OCI-LY7 (cell line): ENCODE results near the gene RAB37. TPM values are rescaled to one million over a fixed set of nuclear protein-coding genes. Genes with fewer than 3 reads are reported as not detected.

Experiments used
- BruUV-seq: library from RNA; stranded (reverse); fragments of 400-500 nt; replicated peaks from 2 replicates; lab custom pipeline; 2021; lab: Mats Ljungman, UMichigan
- CTCF ChIA-PET: fragments of 300-600 bp; sonication (Branson Sonifier 250); formaldehyde crosslinking; loops from one replicate; lab custom pipeline; 2022; ENCODE audit warnings: antibody characterized with exemption; ENCODE audit not compliant: unreplicated experiment; lab: Charles Lee
- POLR2A ChIA-PET: fragments of 300-600 bp; sonication (Branson Sonifier 250); formaldehyde crosslinking; loops from one replicate; lab custom pipeline; 2022; ENCODE audit warnings: antibody characterized with exemption; lab: Charles Lee
- DNase-seq: peaks from one replicate; pipeline ENCODE4 v3.0.0-alpha.2; 2015; ENCODE audit warnings: low spot score
- H2AFZ ChIP-seq: fragments of 200-600 bp; sonication (generic), shearing (Covaris generic); 2 replicates; pipeline ENCODE4 v1.6.1; 2014; ENCODE audit warnings: mild to moderate bottlenecking, antibody characterized with exemption, low read length, moderate library complexity
- H3K27ac ChIP-seq: fragments of 200-600 bp; sonication (generic); 2 replicates; pipeline ENCODE4 v1.5.1; 2014; ENCODE audit warnings: mixed run types, low read depth, mild to moderate bottlenecking, moderate library complexity, low read length, inconsistent platforms; ENCODE audit not compliant: poor library complexity, severe bottlenecking
- H3K36me3 ChIP-seq: fragments of 200-600 bp; sonication (generic); 2 replicates; pipeline ENCODE4 v1.6.1; 2014; ENCODE audit warnings: mild to moderate bottlenecking, antibody characterized with exemption, low read length, moderate library complexity, mixed read lengths; ENCODE audit not compliant: insufficient read depth
- H3K4me1 ChIP-seq: fragments of 200-600 bp; sonication (generic); 2 replicates; pipeline ENCODE4 v1.5.1; 2014; ENCODE audit warnings: mild to moderate bottlenecking, low read length; ENCODE audit not compliant: insufficient read depth, poor library complexity, severe bottlenecking
- H3K4me2 ChIP-seq: fragments of 200-600 bp; sonication (generic); 2 replicates; pipeline ENCODE4 v1.6.1; 2014; ENCODE audit warnings: mild to moderate bottlenecking, low read length
- H3K4me3 ChIP-seq: fragments of 200-600 bp; sonication (generic); 2 replicates; pipeline ENCODE4 v1.5.1; 2014; ENCODE audit warnings: mild to moderate bottlenecking, low read depth, low read length; ENCODE audit not compliant: poor library complexity, severe bottlenecking
- H3K79me2 ChIP-seq: fragments of 200-600 bp; sonication (generic); 2 replicates; pipeline ENCODE4 v1.6.1; 2016; ENCODE audit warnings: low read depth, mild to moderate bottlenecking, low read length, moderate library complexity, mixed read lengths; ENCODE audit not compliant: insufficient read depth
- H3K9me2 ChIP-seq: fragments of 200-600 bp; sonication (generic); 2 replicates; pipeline ENCODE4 v1.6.1; 2016; ENCODE audit warnings: mild to moderate bottlenecking, low read length, mixed read lengths; ENCODE audit not compliant: insufficient read depth
- H3K9me3 ChIP-seq: fragments of 200-600 bp; sonication (generic); 2 replicates; pipeline ENCODE4 v1.6.1; 2014; ENCODE audit warnings: mild to moderate bottlenecking, mixed run types, low read length, mixed read lengths
- H4K20me1 ChIP-seq: fragments of 200-600 bp; sonication (generic); 2 replicates; pipeline ENCODE4 v1.6.1; 2014; ENCODE audit warnings: mild to moderate bottlenecking, antibody characterized with exemption, low read length, moderate library complexity, mixed read lengths; ENCODE audit not compliant: insufficient read depth
- EZH2phosphoT487 ChIP-seq: fragments of 200-600 bp; sonication (generic); IDR thresholded peaks from 2 replicates; pipeline ENCODE4 v1.6.1; 2018; ENCODE audit warnings: low read depth, borderline replicate concordance, mild to moderate bottlenecking, mixed run types, antibody characterized with exemption, low read length, moderate library complexity, mixed read lengths
- intact Hi-C: fragments of 100-400 bp; cut with micrococcal nuclease; formaldehyde crosslinking; loops from one replicate; pipeline ENCODE4 v1.10.0; 2022; ENCODE audit not compliant: unreplicated experiment
- total RNA-seq, 2 experiments: library from RNA; depleted of rRNA in 1 of 2; stranded (reverse); fragments of >200 nt in 1 of 2; shearing (Covaris generic) in 1 of 2; gene quantifications; 2 replicates each; pipeline ENCODE4 v1.2.3, GENCODE V29; 2014 to 2022
- TF ChIP-seq, protein P1 (sequence below): fragments of 200-600 bp; sonication (generic); conservative IDR thresholded peaks from 2 replicates; pipeline ENCODE4 v1.5.1; 2014; ENCODE audit warnings: mild to moderate bottlenecking, antibody characterized with exemption, low read length, moderate library complexity, mixed read lengths

RAB37 gene
- total RNA-seq, 2 experiments from 2014 or later = 6.3 to 12.7 TPM

DNA sequence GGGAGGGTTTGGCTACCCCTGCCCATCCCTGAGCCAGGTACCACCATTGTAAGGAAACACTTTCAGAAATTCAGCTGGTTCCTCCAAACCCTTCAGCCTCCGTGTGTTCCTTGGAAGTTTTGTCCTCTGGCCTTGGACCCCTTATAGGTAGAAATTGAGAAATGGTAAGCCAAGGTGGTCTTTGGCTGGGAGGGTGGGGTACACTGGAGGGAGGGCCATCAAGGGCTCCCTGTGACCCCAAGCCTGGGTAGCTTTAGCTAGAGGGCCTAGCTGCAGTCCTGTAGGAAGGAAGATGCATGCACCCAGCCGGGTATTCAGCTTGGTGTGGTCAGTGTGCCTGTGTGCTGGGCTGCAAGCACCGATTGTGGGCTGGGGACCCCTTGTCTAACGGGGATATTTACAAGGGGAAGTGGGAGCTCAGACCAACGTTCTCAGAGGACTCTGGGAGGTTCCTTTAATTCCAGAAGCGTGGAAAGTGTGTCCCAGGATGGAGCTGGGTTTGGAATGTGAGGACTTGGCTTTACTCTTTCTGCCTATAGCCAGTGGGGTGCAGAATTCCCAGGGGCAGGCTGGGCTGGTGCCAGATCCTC, 32.3 kb downstream of the RAB37 start:
- intact Hi-C loops = no loop called here
- POLR2A ChIA-PET = interaction anchor here (0.6 to 1.2 kb wide), 4 partner anchors 20 to 103 kb away, joined by 3 read pairs; no protein-coding TSS in a partner anchor
- DNase-seq = no peak
- Histone ChIP-seq H3K79me2 (no peaks in the 10 kb centered on the region; the same call in 1 of the 2 replicates), H3K9me2 (no peaks in the 10 kb centered on the region), H4K20me1 (no peaks in the 10 kb centered on the region), H3K36me3 (peaks cover 86% of the 10 kb centered on the region), H2AFZ (no peak overlapping the region), H3K4me1 (no peaks in the 10 kb centered on the region), H3K9me3 (no peaks in the 10 kb centered on the region), H3K27ac (no peak overlapping the region), H3K4me3 (no peak overlapping the region), H3K4me2 (no peak overlapping the region)
- CTCF ChIA-PET = no interaction called here
- TF ChIP-seq, protein P1, sequence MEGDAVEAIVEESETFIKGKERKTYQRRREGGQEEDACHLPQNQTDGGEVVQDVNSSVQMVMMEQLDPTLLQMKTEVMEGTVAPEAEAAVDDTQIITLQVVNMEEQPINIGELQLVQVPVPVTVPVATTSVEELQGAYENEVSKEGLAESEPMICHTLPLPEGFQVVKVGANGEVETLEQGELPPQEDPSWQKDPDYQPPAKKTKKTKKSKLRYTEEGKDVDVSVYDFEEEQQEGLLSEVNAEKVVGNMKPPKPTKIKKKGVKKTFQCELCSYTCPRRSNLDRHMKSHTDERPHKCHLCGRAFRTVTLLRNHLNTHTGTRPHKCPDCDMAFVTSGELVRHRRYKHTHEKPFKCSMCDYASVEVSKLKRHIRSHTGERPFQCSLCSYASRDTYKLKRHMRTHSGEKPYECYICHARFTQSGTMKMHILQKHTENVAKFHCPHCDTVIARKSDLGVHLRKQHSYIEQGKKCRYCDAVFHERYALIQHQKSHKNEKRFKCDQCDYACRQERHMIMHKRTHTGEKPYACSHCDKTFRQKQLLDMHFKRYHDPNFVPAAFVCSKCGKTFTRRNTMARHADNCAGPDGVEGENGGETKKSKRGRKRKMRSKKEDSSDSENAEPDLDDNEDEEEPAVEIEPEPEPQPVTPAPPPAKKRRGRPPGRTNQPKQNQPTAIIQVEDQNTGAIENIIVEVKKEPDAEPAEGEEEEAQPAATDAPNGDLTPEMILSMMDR = no peak
- TF ChIP-seq EZH2phosphoT487 = no peak
- no TSS peak for BruUV-seq

DNA sequence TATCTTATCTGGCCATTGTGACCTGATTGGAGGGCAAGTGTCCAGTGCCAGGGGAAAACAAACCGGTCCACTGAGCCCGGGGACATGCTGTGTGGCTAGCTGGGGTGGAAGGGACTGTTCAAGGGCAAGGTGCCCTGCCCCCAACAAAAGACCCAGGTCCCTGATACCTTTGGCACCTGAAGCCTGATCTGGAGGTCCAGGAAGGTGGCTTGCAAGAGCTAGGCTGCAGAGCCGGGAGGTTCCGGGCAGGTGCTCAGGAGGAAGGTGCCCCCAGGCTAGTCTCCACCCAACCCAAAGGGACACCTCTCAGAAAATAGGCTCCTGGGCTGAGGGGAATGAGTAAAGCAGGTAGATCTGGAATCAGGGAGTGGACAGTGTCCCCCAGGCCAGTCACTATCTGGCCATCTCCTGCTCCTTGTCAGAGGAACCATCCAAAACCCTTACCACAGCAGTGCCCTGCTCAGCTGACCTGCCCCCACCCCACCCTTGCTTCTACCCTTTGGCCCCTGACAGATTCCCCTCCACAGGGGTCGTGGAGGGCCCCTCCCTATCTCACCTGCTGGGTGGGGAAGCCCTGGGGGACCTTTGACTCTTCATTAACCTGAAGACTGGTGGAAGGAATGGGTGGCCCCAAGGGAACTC, 32.9 kb downstream of the RAB37 start:
- peaks cover 81% of the 10 kb centered on the region for H3K36me3 ChIP-seq
- BruUV-seq = no TSS peak
- DNase-seq = no peak
- intact Hi-C loops = loop anchor here (1.0 kb wide), 3 partner anchors 21 to 113 kb away; no protein-coding TSS in a partner anchor
- no peak overlapping the region for H3K4me2 ChIP-seq
- H3K4me3 ChIP-seq = no peak overlapping the region
- H3K27ac ChIP-seq = no peak overlapping the region
- no peaks in the 10 kb centered on the region for H3K9me3 ChIP-seq
- no peaks in the 10 kb centered on the region for H3K9me2 ChIP-seq
- TF ChIP-seq, protein P1 = no peak
- TF ChIP-seq EZH2phosphoT487 = no peak
- H4K20me1 ChIP-seq = no peaks in the 10 kb centered on the region
- peaks cover under 1% of the 10 kb centered on the region for H3K4me1 ChIP-seq
- no peak overlapping the region for H2AFZ ChIP-seq
- ChIA-PET CTCF (interaction anchor here (1.0 kb wide), 1 partner anchor 10 kb away, joined by 3 read pairs; no protein-coding TSS in a partner anchor), POLR2A (interaction anchor here (0.5 to 1.6 kb wide), 6 partner anchors 21 to 103 kb away, joined by 3 to 9 read pairs (median 3); no protein-coding TSS in a partner anchor)
- H3K79me2 ChIP-seq = peaks cover 2% of the 10 kb centered on the region; the same call in 1 of the 2 replicates
